Muscle of arm (tissue), 12 donors: ENCODE results near the gene PRR3. TPM values are rescaled to one million over a fixed set of nuclear protein-coding genes. Genes with fewer than 3 reads are reported as not detected.

Experiments used
- DNase-seq: peaks from one replicate; pipeline ENCODE4 v3.0.0-alpha.2; 2013
- polyA plus RNA-seq, 12 donors: library from polyadenylated mRNA; unstranded; fragments of 120-200 nt; gene quantifications; one replicate each; pipeline ENCODE4 v1.2.1, GENCODE V29; 2013; ENCODE audit not compliant: insufficient read length in 12 of 12

The PRR3 gene
- polyA plus RNA-seq, 12 donors = 14.5 to 33.7 (median 22.0) TPM; not detected in 1

GRCh38 chr6:30530014-30530413 is 27.1 kb upstream of the PRR3 start:
- no peak for DNase-seq

GRCh38 chr6:30533460-30534294 is 23.4 kb upstream of the PRR3 start:
- DNase-seq = no peak

DNA sequence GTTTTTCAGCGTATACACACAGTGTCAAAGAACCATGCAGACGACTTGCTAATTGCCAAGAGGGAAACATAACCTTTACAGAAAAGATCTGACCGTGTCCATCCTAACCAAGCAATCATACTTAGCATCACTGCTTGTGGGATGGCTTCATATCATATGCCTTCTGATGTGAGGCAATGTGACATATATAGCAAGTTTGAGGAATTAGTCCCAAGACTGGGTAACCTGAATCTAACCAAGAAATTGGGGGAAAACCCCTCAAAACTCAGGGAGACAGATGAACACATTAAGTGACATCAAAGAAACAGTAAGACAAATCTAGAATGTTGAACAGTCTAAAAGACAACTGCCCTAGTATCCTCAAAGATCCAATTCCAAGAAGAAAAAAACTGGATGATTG is 19.2 kb upstream of the PRR3 start:
- no peak for DNase-seq

DNA sequence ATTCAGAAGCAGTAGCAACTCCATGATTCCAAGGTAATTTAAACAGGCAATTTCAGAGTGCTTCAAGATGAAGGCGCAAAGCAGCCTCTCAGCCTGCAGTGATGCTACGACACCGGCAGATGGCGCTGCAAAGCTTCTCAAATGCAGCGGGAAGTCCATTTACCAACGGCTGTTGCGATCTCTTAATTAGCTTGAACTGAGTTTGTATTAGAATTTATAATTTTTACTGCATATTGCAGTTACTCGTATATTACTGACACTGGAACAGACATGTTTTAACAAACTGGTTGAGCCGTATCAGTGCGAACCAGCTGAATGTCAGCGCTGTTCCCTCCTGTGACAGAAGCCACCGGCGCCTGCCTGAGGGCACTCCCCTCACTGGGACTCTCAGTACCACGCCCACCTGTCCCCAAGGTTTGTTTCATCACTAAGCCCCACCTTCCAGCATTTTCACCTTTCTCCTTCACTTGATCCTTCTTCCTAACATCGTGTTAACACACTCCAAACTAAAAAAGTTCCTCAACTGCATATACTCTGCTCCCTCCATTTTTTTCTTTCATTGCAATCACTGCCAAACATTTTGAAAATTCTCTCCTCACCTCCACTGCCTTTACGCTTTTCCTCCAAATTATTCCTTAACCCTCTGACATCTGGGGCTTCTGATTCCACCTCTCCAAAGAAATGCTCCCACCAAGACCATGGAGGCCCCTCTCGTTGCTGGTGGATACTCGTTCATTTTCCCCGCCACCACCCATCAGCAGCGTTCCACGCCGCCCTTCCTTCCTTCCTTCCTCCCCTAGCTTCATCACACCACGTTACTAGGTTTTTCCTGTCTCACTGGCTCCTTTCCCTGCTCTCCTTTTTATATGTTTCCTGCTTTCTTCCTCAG is 15.3 kb upstream of the PRR3 start:
- DNase-seq = peak; percentile 87

- no peak for DNase-seq
These were observed 14.7 kb upstream of the PRR3 start for GRCh38 chr6:30542404-30542725.

- no peak for DNase-seq
These were observed 14.2 kb upstream of the PRR3 start for GRCh38 chr6:30542915-30543314.

DNA sequence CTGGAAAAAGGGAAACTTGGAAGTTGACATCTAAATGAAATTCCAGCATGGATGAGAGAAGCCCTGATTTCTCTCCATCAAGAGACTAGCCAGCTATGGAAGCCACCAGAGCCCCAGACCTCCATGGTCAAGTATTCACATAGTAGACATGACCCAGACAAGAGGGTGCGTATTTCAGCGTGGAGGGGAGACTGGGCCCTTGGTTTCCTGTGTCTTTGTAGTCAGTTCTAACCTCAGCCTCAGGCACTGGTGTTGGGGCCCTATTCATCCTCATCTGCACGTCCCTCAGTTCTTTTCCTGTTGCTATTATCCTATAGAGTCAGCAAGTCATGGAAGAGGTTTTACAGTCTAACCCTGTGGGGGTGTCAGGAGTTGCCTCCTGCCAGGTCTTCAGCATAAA is 13.3 kb upstream of the PRR3 start:
- DNase-seq = no peak

- DNase-seq = no peak
These were observed 12.3 kb upstream of the PRR3 start for GRCh38 chr6:30544666-30545272.

DNA sequence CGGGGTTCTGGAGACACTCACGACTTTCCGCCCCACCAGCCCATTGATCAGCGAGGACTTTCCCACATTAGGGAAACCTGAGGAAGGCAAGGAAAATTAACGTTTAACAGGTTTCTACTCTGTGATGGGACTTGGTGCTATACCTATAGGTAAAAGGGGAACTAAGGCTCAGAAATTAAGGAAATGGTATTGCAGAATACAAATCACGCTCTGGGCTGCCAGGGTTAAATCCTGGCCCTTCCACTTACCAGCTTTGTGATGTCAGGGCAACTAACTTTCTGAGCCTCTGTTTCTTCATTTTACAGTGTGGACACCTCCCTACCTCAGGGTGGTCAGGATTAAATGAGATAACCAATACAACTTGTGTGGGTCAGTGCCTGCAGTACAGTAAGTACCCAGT is 9.6 kb upstream of the PRR3 start:
- DNase-seq = no peak

DNA sequence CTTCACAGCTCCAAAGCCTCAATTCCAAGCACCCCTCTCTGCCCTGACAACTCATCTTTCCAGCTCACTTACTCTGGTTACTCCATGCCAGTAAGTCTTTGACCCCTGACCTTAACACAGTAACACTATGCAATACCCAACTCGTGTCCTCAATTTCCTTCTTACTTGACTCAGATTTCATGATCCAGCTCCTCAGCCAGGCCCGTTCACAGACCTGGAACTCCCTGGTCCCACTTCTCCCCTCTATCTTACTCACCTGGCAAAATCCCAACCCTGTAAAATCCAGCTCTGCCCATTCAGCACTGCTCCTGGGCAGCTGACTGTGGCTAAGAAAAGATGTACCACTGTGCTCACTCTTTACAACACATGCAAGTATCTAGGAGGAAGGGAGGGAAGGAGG is 8.7 kb upstream of the PRR3 start:
- no peak for DNase-seq

DNA sequence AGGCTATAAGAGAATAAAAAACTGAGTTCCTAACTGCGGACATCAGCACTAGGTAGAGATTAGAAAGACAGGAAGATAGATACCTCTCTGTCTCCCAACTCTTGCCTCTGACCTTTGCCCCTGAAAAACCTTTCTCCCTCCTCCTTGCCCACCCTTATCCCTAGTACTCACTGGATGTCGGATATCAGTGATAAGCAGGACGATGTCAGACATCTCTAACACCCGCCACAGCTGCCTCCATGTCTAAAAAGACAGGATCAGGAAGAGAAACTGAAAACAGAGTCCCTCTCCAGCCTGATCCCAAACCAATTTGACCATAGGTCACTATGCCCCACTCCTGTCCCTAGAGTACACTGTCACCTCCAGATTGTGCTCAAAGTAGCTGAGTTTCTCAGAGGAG is 2.7 kb upstream of the PRR3 start:
- DNase-seq = no peak

DNA sequence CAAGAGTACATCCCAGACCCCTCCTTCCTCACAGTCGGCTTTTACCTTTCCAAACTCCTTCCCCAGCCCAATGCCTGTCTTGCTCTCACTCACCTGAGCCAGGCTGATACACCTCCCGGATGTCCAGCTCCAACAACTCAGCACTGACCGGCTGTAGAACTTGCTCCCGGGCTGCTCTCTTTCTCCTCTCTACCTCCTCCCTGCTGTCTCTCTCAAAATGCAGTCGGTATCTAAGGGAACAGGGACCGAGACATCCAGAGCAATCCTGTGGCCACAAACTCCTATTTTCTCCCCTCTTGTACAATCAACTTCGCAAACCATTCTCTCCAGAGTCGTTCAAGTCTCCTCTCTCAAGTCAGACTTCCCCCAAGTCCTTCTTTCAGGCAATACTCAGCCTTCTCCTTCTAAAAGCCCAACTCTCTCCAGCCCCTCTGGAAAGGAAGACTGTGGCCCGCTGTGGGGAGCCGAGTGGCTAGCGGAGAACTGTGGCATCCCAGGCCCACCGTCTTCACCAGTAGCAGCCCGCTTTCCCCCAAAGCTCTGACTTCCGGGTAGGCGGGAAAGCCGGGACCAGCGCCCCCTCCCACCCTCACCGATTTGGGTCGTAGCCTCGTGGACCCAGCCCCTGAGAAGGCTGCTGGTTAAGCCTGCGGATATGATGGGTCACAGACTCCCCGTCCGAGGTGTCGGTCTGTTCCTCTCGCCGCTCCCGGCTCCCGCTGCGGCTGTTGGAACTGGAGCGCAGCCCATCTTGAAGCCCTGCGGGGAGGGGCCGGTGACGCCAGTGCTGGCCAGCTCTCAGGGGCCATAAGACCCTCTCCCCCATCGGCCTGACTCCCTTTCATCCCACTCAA is 1.9 kb upstream of the PRR3 start:
- DNase-seq = no peak

DNA sequence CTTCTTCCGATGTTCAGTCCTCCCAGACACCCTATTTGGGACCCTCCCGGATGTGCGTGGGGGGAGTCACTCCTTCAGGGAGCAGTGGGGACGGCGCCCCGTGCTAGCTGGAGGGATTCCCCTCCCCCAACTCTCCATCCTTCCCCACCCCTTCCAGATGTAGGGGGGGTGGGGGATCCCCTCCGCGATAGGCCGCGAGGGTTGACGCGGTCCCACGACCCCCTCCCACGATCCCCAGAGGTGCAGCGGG is 1.4 kb upstream of the PRR3 start:
- DNase-seq = peak; percentile 88

GRCh38 chr6:30556066-30556905 is 809 bp upstream of the PRR3 start, which contains the start of gene GNL1:
GNL1 (minus strand) TSS chr6:30556489; CDS start chr6:30556203, 286 bp downstream.
- peak; percentile 92 for DNase-seq

DNA sequence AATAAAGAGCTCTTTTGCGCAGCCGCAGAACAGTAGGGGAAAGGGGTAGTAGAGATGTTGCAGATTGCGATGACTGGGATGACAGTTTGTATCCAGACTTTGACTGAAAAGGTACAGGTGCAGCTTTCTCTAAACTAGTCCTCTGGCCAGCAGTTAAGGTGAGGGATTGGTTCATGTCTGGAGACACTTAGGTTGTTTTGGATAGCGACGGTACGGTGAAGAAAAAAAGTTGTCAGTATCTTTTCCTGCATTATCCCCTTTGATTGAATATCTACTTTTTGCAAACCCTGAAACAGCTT is 537 bp downstream of the PRR3 start:
- no peak for DNase-seq

DNA sequence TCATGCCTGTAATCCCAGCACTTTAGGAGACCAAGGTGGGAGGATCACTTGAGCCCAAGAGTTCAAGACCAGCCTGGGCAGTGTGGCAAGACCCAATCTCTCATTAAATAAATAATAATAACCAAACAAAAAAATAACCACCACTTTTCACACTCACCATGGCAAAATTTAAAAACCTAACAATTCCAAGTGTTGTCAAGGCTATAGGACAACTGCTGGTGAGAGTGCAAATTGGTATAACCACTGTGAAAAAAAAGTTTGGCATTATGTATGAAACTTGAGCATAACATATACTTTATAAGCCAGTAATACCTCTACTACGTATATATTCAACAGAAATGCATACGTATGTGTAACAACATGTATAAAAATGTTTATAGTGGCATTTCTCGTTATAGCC is 3.8 kb downstream of the PRR3 start:
- DNase-seq = no peak

DNA sequence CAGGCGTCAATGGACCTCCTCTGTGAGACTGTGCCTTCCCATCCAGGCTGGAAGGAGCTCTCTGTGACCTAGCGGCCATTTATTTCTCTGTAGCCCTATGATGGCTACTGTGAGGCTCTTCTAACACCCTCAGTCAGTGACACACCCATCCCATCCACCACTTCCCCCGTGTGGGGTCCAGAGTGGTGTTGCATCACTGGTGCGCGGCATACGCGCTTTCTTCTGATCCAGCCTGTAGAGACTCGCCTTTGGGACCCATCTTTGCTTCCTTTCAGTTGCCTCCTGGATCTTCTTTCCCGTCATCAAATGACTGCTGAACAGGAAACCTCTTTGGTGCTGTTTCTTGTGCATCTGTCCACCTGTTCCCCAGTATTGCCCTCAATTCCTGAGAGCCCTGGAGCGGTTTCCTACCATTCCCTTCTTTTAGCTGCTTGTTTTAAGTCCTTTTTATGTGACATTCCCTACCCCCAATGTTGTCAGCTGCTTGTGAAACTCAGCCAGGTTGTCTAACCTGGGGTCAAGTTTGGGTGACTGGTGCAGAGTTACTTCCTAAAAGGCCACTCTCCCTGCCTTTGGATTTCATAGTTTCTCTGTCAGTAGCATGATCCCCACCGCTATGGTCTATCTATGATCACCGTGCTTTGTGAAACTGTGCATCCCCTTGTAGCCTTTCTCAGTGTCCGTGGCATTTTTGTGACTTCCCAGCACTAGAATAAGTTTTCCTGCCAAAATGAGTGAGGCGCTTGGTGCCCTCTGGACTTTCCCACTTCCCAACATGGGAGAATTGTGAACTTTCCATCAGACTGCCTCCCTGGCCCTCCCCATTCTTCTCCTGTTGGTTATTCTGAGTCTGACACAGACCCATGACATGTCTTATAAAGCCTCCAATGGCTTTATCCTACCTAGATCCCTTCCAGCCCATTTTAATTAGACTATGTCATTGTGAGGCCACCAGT is 5.7 kb downstream of the PRR3 start:
- DNase-seq = no peak

- no peak for DNase-seq
These were observed 7.0 kb downstream of the PRR3 start for GRCh38 chr6:30564114-30564513.

- no peak for DNase-seq
These were observed 8.7 kb downstream of the PRR3 start for GRCh38 chr6:30565772-30566171.

GRCh38 chr6:30568245-30568644 is 11.2 kb downstream of the PRR3 start:
- DNase-seq = no peak
